NCI-H1417 (cell line): ENCODE measurements around the gene BLACAT1.
A peak's percentile ranks its signal among the peaks of the same experiment; 100 is the strongest.

Experiments used
- DNase-seq, 3 experiments: peaks; one replicate each; lab custom pipeline; 2025; lab: John Stamatoyannopoulos, UW

Gene BLACAT1

GRCh38 chr1:205455581-205456382, at the start of gene BLACAT1:
BLACAT1 (minus strand) TSS chr1:205456045.
- peak in 2 of 3 experiments; percentile 58 to 75 for DNase-seq

GRCh38 chr1:205505076-205505729, 49.4 kb upstream of the BLACAT1 start:
- DNase-seq, result peak; percentile 47 to 73 (median 64)

GRCh38 chr1:205504311-205505075, 48.6 kb upstream of the BLACAT1 start, which contains the start of gene CDK18:
CDK18 (plus strand) TSS chr1:205504669; CDS start chr1:205523168, 18,499 bp downstream.
- peak; percentile 91 to 92 (median 92) for DNase-seq

- no peak for DNase-seq
Observed at GRCh38 chr1:205502992-205503391, 47.1 kb upstream of the BLACAT1 start.

GRCh38 chr1:205502111-205502810, 46.4 kb upstream of the BLACAT1 start:
- DNase-seq, result no peak

GRCh38 chr1:205500240-205501233, 44.7 kb upstream of the BLACAT1 start:
- DNase-seq, result no peak

- DNase-seq, result no peak
Observed at GRCh38 chr1:205499789-205500188, 43.9 kb upstream of the BLACAT1 start.

- peak; percentile 76 to 95 (median 80) for DNase-seq
Observed at GRCh38 chr1:205497351-205497750, 41.5 kb upstream of the BLACAT1 start.

GRCh38 chr1:205496661-205497060, 40.8 kb upstream of the BLACAT1 start:
- peak in 1 of 3 experiments; percentile 51 for DNase-seq

- peak; percentile 78 to 99 (median 95) for DNase-seq
Observed at GRCh38 chr1:205495237-205495823, 39.5 kb upstream of the BLACAT1 start.

- peak in 1 of 3 experiments; percentile 30 for DNase-seq
Observed at GRCh38 chr1:205494115-205494514, 38.3 kb upstream of the BLACAT1 start.

- DNase-seq, result peak in 1 of 3 experiments; percentile 43
Observed at GRCh38 chr1:205493241-205494085, 37.6 kb upstream of the BLACAT1 start.

- DNase-seq, result no peak
Observed at GRCh38 chr1:205492774-205493173, 36.9 kb upstream of the BLACAT1 start.

- DNase-seq, result peak; percentile 74 to 96 (median 80)
Observed at GRCh38 chr1:205492201-205492667, 36.4 kb upstream of the BLACAT1 start.

- no peak for DNase-seq
Observed at GRCh38 chr1:205491794-205492193, 35.9 kb upstream of the BLACAT1 start.

GRCh38 chr1:205488074-205488723, 32.4 kb upstream of the BLACAT1 start:
- DNase-seq, result peak; percentile 71 to 91 (median 87)

GRCh38 chr1:205486258-205486657, 30.4 kb upstream of the BLACAT1 start:
- DNase-seq, result no peak
